Activated gamma-delta T cell (primary cell): Measurements from ENCODE around the gene PPIF.
"Not testable (repeated sequence)": the region's sequence is repeated elsewhere in the genome, so short reads cannot be mapped to it uniquely, and the experiment has no call there.

Experiments used
- DNase-seq: peaks from one replicate; lab custom pipeline; 2025; lab: John Stamatoyannopoulos, UW

The PPIF gene

GRCh38 chr10:79331709-79332108, 15.6 kb upstream of the PPIF start:
- no peak for DNase-seq

DNA sequence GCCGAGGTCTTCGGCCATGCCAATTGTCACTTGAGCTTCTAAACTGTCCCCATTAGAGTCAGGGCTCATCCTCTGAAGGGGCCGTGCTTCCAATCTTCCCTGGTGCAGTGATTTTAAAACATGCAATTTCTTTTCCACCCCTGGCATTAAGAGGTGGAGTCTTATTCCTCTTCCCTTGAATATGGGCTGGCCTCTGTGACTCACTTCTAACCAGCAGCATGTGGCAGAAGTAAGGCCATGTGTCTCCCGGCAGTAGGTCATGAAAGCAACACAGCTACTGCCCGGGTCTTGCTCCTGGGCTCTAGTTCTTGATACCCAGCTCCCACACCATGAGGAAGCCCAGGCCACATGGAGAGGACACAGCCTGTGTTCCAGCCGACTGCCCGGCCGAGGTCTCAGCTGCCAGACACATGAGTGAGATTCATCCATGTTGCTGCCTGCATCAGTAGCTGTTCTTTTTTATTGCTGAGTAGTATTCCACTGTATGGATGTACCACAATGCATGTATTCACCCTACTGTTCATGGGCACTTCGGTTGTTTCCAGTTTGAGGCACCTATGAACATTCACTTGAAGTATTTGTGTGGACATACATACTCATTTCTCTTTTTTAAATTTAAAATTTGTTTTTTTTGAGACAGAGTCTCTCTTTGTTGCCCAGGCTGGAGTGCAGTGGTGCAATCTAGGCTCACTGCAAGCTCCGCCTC, 14.5 kb upstream of the PPIF start:
- not testable (repeated sequence) for DNase-seq

DNA sequence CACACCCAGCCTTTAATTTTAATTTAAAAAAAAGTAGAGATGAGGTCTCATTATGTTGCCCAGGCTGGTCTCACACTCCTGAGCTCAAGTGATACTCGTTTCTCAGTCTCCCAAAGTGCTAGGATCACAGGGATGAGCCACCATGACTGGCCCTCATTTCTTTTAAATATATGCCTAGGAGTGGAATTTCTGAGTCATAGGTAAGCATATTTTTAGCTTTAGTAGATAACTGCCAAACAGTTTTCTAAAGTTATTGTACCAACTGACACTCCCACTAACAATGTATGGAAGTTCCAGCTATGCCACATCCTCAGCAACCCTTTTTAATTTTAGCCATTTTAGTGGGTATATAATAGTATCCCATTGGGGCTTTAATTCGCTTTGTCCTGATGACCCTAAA, 13.8 kb upstream of the PPIF start:
- DNase-seq: no peak

GRCh38 chr10:79334573-79334972, 12.7 kb upstream of the PPIF start:
- DNase-seq: no peak

DNA sequence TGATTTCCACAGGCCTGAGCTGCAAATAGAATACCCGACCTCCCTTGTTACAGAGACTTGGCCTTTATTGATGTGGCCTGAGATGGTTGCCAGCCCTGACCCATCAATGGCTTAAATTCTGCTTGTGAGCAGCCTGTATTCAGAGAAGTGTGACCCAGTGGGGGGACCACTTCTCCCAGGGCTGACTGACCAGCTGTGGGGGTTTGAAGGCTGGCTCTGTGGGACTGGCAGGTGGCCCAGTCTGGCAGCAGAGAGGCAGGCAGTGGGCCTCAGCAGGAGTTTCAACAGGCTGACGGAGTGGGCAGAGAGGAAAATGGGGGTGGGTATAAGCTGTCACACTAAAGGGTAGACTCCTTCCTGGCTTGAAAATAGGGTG, 12.2 kb upstream of the PPIF start:
- no peak for DNase-seq

DNA sequence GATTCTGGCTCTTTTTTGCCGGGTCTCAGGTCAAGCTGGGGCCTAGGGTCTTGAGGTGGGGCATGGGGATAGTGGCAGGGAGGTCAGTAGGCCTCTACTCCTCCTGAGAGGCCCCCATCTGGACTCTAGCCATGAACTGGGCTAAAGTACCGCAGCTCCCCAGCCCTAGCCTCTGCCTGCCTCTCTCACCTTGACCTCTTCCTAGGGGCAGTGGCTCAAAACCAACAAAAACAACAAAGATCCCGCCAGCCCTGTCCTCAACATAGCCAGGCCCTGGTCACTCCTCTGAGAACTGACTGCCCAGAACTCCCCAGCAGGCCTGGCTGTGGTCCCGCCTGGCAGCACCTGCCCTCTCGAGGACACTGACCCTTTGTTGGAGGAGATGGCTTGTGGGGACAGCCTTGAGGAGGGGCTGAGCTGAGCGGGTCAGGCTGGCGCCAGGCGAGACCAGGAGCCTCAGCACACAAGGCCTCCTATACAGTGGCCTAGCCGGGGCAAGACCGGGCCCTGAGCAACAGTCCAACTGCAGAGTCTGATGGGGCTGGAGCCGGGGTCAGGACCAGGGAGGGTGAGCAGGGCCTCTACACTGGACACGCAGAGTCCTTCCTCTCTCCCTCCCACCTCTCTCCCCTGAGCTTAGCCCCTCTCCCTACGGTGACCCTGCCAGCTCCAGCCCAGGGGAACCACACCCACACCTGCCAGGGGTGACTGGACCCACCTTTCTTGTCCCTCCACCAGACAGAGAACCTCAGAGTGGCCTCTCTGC, 11.6 kb upstream of the PPIF start:
- no peak for DNase-seq

GRCh38 chr10:79336276-79336675, 11.0 kb upstream of the PPIF start:
- DNase-seq: no peak

GRCh38 chr10:79336739-79337138, 10.5 kb upstream of the PPIF start:
- DNase-seq: no peak

DNA sequence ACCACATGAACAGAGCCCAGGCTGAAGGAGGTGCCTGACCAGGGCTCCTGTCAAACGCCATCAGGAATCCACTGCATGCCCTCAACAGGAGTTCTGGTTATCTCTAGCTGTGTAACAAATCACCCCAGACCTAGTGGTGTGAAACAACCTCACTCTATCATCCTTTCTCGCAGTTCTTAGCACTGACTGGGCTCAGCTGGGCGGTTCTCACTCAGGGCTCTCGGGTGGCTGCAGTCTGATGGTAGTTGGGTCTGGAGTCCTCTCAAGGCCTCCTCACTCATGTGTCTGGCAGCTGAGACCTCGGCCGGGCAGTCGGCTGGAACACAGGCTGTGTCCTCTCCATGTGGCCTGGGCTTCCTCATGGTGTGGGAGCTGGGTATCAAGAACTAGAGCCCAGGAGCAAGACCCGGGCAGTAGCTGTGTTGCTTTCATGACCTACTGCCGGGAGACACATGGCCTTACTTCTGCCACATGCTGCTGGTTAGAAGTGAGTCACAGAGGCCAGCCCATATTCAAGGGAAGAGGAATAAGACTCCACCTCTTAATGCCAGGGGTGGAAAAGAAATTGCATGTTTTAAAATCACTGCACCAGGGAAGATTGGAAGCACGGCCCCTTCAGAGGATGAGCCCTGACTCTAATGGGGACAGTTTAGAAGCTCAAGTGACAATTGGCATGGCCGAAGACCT, 9.3 kb upstream of the PPIF start:
- DNase-seq: not testable (repeated sequence)

DNA sequence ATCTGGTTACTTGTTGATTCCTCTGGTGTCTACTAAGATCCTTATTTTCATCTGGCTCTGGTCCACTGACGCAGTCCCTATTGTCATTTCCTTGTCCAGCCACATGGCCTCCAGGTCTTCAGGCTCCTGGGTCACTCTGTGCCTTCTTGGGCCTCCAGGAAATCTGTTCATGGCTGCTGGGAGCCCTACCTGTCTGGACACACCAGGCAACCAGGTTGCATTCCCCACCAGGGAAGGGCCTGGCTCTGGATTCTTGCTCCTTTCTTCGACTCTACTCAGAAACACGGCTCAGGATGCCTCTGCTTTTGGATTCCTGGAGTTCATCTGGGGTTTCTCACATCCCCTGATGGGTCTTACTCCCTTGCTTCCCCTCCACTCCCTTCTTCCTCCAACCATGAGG, 8.0 kb upstream of the PPIF start:
- no peak for DNase-seq

GRCh38 chr10:79340646-79341244, 6.5 kb upstream of the PPIF start:
- no peak for DNase-seq

GRCh38 chr10:79342295-79342761, 4.9 kb upstream of the PPIF start:
- DNase-seq: no peak

- no peak for DNase-seq
These were observed 4.3 kb upstream of the PPIF start for GRCh38 chr10:79342811-79343561.

- no peak for DNase-seq
These were observed 2.6 kb upstream of the PPIF start for GRCh38 chr10:79344502-79345195.

- DNase-seq: no peak
These were observed 1.8 kb upstream of the PPIF start for GRCh38 chr10:79345241-79346011.

- DNase-seq: no peak
These were observed 1.3 kb upstream of the PPIF start for GRCh38 chr10:79346012-79346340.

- DNase-seq: no peak
These were observed 662 bp upstream of the PPIF start for GRCh38 chr10:79346388-79347225.

GRCh38 chr10:79347894-79348639, 798 bp downstream of the PPIF start:
- DNase-seq: peak; percentile 69

- DNase-seq: no peak
These were observed 1.3 kb downstream of the PPIF start for GRCh38 chr10:79348640-79348988.
